H4 (cell line): ENCODE measurements around the gene EML3. TPM values are rescaled to one million over a fixed set of nuclear protein-coding genes. Genes with fewer than 3 reads are reported as not detected.
"Not testable (repeated sequence)": the region's sequence is repeated elsewhere in the genome, so short reads cannot be mapped to it uniquely, and the experiment has no call there.

ENCODE experiments used
- DNase-seq: peaks from one replicate; pipeline ENCODE4 v3.0.0-alpha.2; 2015; ENCODE audit warnings: low spot score
- total RNA-seq: library from RNA; depleted of rRNA; stranded (reverse); fragments of >200 nt; shearing (Covaris generic); gene quantifications from 2 replicates; pipeline ENCODE4 v1.2.3, GENCODE V29; 2014

Gene EML3
- total RNA-seq, 1 experiment from 2014 or later: 10.1 TPM

DNA sequence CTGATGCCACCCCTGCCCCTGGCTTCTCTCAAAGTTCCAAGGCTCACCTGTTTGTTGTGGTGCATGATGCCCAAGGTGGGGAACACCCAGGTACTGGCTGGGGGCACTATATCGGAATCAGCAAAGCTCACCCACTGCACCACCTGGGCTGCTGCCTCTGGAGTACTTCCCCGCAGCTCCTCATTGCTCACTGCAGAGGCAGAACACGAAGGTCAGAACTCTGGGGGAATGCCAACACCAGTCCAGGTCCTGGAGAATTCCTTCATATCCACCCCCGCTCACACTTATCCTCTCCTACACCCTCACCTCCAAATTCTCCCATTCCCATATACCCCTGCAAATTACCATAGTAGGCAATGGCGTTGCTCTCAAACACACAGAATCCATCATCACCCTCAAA lies 41.1 kb downstream of the EML3 start:
- DNase-seq: not testable (repeated sequence)

DNA sequence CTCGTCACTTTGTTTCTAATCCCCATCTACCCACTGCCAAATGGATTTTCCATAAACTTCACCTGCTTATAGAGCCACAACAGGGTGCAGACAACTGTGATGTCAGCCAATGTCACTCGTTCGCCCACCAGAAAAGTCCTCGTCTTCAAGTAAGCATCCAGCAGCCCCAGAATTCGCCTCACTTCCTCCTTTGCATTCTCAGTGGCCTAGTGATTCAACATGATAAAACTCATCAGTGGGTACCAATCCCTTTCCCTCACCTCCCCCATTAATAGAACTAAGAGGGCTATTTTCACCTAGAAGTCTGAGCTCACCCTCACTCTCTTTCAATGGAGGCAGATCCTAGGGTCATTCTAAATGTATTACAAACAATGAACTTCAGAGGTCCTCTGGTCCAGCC lies 41.7 kb downstream of the EML3 start:
- not testable (repeated sequence) for DNase-seq

DNA sequence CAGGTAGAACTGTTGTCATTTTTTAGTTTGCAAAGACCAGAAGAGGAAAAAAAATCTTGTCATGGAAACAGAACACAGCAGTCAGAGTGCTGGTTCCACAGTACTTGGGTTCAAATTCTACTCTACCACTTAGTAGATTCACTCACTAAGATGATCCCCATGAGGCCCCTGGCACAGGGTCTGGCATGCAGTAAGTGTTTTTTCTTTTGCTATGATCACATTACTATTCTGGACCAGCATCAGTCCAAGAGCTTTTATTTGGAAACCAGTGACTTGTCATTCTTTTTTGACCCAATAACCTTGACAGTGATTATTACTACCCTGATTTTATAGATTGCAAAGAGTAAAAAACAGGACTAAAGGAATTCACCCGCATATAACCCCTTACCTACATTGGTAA lies 43.0 kb downstream of the EML3 start:
- no peak for DNase-seq

GRCh38 chr11:62567018-62567633 lies 45.4 kb downstream of the EML3 start:
- no peak for DNase-seq

DNA sequence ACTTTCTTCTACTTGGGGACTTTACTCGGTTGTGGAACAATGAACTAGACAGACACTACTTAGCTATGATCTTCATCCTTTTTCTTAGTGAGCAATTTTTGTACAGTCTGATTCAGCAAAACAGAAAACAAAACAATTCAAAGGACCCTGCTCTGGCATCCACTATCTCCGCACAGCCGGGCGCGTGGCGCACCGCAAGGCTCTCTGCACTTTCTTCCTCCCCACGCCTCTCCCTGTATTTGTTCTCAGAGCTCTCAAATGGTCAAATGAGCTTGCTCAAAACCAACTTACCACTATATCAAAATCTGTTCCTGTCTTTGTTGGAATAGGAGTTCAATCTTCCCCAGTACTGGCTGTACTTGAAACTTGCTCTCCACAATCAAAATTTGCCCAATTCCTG lies 46.3 kb downstream of the EML3 start:
- DNase-seq: no peak

DNA sequence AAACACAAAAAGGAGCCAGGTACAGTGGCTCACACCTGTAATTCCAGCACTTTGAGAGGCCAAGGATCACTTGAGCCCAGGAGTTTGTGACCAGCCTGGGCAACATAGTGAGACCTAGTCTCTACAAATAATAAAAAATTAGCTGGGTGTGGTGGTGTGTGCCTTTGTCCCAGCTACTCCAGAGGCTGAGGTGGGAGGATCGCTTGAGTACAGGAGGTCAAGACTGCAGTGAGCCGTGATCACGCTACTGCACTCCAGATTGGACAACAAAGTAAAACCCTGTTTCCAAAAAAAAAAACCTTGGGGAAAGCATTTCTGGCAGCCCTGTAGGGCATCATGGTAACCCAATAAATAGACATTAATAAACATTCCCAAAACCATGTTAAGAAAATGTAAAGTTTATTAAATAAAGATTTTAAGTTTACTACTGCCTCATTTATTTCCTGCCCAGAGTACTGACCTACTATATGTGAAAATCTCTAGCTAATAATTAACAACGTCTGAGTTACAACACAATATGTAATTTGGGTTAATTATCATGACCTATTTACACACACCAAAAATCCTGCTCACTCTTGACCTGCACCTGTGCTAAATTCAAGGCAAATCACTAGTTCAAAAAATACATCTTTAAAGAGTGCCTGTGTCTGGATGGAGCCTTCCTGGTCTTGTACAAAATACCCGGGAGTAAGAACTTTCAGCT lies 47.3 kb downstream of the EML3 start:
- DNase-seq: no peak

GRCh38 chr11:62561677-62562230 lies 50.8 kb downstream of the EML3 start:
- DNase-seq: not testable (repeated sequence)

DNA sequence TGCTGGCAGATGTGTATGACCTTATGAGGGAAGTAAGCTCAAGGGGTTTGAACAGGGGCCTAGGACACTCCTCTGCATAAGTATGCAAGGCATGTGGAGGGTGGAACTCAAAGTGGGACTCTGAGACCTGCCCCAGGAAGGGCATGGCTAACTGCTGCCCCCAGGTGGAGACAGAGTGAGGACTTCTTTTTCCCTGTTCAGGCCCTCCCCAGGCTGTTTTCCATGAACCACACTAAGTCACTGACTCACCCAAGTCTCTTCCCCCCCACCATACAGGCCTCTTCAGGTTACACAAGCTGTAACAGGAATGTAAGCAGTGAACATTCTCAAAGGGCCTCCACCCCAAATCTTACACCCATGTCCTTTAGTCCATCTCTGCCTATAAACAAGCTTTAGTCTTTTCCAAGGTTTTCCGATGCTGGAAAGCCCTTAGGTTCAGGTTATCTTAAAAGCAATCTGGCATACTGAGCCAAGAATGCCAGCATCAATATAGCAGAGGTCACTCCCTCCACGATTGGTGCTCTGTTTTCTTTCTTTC lies 51.9 kb downstream of the EML3 start:
- peak; percentile 96 for DNase-seq

GRCh38 chr11:62559626-62560025 lies 52.9 kb downstream of the EML3 start:
- not testable (repeated sequence) for DNase-seq

DNA sequence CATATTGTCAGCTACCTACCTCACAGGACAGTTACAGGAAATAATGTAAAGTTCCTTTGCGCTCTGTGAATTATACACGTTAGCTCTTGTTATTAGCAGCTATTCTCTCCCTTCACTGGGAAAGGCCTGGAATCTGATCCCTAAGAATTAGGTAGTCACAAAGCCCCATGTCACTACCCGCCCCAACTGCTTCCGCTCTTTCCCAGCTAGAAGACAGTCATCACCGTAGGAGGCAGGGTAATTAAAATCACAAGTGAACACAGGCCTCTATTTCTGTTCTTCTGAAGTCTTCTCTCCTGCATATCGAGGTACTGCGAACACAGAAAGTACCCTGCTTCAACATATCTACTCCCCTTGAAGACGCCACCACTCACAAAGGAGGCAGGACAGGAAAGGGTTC lies 53.4 kb downstream of the EML3 start:
- no peak for DNase-seq

GRCh38 chr11:62558669-62559068 lies 53.9 kb downstream of the EML3 start:
- no peak for DNase-seq

DNA sequence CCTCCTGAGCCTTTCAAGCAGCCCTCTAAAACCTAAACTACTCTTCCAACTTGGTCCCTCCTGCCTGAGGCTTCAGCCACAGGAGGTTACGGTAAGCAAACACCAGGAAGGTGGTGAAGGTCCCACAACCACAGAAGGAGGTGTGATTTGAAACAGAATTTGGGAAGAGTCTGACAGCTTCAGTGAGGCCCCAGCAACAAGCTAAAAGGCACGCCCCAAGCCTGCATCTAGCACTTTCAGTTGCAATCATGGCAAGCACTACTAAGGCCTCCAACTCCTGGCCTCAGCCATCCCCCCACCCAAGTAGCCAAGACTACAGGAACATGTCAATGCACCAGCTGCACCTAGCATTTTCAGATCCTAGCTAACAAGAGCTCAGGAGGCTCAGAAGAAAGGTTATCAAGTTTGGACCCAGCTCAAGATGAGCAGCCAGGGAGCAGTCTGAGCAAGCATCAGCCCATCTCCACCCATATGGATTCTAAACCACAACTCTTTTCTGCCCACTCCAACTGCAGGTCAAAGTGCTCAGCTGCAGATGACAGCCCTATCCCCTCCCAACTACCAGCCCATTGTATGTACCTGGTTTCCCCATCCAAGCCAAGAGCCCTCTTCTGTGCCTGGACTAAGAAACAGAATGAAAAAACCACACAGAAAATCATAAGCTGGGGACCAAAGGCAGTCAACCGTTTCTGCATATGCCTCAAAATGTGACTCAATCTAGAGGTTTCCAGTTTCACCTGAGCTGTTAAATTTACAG lies 55.5 kb downstream of the EML3 start:
- DNase-seq: peak; percentile 67

- DNase-seq: peak; percentile 98
Observed at GRCh38 chr11:62556108-62556874, 56.3 kb downstream of the EML3 start.

- DNase-seq: no peak
Observed at GRCh38 chr11:62555464-62556107, 57.0 kb downstream of the EML3 start.

GRCh38 chr11:62554387-62555167 lies 58.0 kb downstream of the EML3 start:
- DNase-seq: no peak

- DNase-seq: no peak
Observed at GRCh38 chr11:62553839-62554361, 58.7 kb downstream of the EML3 start.

DNA sequence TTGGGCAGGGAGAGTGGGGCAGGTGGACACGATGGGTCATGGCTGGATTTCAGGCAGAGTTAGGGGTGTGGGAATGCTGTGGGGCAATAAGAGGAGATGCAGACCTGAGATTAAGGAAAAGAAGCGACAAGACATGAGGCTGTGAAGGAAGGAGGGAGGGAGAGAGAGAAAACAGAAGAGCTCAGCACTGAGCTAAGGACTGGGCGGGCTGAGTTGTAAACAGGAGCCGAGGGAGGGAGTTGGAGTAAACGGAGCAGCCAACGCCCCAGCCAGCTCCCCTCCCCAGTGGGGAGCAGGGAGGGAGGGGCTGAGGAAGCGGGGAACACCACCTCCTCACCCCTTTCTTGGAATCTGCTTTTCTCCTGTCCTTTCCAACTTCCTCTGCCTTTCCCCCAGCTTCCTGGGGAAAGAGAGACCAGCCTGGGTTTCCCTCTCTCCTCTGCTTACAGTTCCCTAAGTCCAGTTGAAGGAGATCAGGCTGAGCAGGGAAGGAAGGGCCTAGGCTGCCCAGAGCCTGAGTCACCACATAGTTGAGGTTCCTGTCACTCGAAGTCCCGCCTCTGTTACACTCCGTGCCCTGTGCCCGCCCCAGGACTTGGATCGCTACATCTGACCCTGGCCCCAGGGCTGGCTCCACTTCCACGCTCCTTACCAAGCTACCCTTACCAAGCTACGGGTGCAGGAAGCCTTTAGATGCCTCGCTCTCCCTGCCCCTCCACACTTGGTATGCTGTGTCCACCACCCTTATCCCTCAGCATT lies 59.3 kb downstream of the EML3 start:
- DNase-seq: peak; percentile 96

DNA sequence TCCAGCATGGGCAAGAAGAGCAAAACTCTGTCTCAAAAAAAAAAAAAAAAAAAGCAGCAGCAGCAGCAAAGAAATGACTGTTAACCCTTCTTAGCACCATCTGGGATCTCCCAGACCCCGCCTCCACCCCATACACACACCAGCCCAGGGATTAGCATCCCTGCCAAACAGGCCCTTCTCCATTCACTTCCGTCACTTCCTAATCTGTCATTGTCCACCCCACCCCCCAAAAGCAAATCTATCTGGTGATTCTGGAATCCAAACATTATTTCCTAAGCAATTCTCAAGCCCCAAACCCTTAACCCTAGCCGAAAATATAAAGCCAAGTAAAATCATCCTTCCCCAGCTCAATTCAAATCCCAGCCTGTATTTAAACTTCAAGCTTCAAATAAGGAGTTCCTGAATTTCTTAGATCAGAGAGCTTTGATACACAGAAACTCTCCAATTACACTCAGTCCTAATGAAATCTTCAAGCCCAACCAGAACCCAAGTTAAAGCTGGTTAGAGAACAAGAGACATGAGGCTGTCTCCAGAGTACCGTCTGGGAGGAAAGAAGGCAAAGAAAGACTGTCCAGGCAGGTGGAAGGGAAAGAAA lies 60.0 kb downstream of the EML3 start:
- DNase-seq: no peak
